Peyer's patch (tissue), 4 donors: Measurements from ENCODE around the gene ACO1.

Experiments
- POLR2A ChIP-seq, 2 donors: fragments of 450-650 bp; IDR thresholded peaks; one replicate each; pipeline ENCODE4 v1.5.1; 2017; ENCODE audit warnings: antibody characterized with exemption in 2 of 2, mild to moderate bottlenecking in 2 of 2, moderate library complexity in 2 of 2
- TF ChIP-seq, protein P1 (sequence below), 6 experiments: fragments of 450-650 bp in 4 of 6; fragments of 200-600 bp in 2 of 6; sonication (generic) in 1 of 6; IDR thresholded peaks; one replicate each; pipeline ENCODE4 v1.5.1; 2017 to 2019; ENCODE audit warnings: antibody characterized with exemption in 6 of 6, mild to moderate bottlenecking in 3 of 6, moderate library complexity in 1 of 6

DNA sequence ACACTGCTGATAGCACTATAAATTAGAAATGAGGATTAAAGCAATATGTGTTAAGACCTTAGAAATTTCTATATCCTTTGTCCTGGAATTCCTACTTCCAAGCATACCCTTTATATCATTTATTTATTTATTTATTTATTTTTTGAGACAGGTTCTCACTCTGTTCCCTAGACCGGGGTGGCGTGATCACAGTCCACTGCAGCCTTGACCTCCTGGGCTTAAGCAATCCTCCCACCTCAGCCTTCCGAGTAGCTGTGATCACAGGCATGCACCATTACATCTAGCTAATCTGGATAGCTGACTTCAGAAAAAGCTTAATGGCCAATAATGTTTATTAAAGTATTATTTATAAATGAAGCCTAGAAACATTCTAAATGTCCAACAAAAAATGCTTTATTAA, 27.3 kb downstream of the ACO1 start:
- TF ChIP-seq, protein P1, sequence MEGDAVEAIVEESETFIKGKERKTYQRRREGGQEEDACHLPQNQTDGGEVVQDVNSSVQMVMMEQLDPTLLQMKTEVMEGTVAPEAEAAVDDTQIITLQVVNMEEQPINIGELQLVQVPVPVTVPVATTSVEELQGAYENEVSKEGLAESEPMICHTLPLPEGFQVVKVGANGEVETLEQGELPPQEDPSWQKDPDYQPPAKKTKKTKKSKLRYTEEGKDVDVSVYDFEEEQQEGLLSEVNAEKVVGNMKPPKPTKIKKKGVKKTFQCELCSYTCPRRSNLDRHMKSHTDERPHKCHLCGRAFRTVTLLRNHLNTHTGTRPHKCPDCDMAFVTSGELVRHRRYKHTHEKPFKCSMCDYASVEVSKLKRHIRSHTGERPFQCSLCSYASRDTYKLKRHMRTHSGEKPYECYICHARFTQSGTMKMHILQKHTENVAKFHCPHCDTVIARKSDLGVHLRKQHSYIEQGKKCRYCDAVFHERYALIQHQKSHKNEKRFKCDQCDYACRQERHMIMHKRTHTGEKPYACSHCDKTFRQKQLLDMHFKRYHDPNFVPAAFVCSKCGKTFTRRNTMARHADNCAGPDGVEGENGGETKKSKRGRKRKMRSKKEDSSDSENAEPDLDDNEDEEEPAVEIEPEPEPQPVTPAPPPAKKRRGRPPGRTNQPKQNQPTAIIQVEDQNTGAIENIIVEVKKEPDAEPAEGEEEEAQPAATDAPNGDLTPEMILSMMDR (IDR thresholded peaks at IDR 0.05), result no peak
- TF ChIP-seq POLR2A (IDR thresholded peaks at IDR 0.05), result no peak
